OCI-LY3 (cell line): ENCODE data around the gene ENO3.

Source experiments
- H2AFZ ChIP-seq: fragments of 200-600, 300-600 bp; shearing (Covaris generic); 2 replicates; pipeline ENCODE4 v1.6.0; 2014; ENCODE audit warnings: antibody characterized with exemption, low read depth, low read length
- H3K27ac ChIP-seq: fragments of 200-600, 300-600 bp; sonication (generic); 2 replicates; pipeline ENCODE4 v1.5.1; 2014; ENCODE audit warnings: mild to moderate bottlenecking, low read length, moderate library complexity, mixed read lengths
- H3K27me3 ChIP-seq: fragments of 200-600, 300-600 bp; sonication (generic); 2 replicates; pipeline ENCODE4 v1.6.1; 2014; ENCODE audit warnings: low read depth, low read length, mixed read lengths
- H3K36me3 ChIP-seq: fragments of 200-600, 300-600 bp; sonication (generic); replicated peaks from 2 replicates; pipeline ENCODE3; 2014; ENCODE audit warnings: low read depth, low read length, mixed read lengths
- H3K4me1 ChIP-seq: fragments of 300-600, 200-600 bp; sonication (generic); 2 replicates; pipeline ENCODE4 v1.6.1; 2014; ENCODE audit warnings: low read length, mixed read lengths
- H3K4me2 ChIP-seq: fragments of 200-600, 300-600 bp; sonication (generic); 2 replicates; pipeline ENCODE4 v1.6.1; 2014; ENCODE audit warnings: low read length, mixed read lengths
- H3K4me3 ChIP-seq: fragments of 300-600, 200-600 bp; sonication (generic); 2 replicates; pipeline ENCODE4 v1.5.1; 2014; ENCODE audit warnings: antibody characterized with exemption, mild to moderate bottlenecking, low read length, moderate library complexity
- H3K79me2 ChIP-seq: fragments of 300-600, 200-600 bp; shearing (Covaris generic); 2 replicates; pipeline ENCODE4 v1.6.1; 2014; ENCODE audit warnings: mild to moderate bottlenecking, low read length, mixed read lengths
- H3K9ac ChIP-seq: fragments of 300-600, 200-600 bp; shearing (Covaris generic); 2 replicates; pipeline ENCODE4 v1.6.0; 2014; ENCODE audit warnings: mild to moderate bottlenecking, low read length, moderate library complexity
- H3K9me3 ChIP-seq: fragments of 200-600, 300-600 bp; shearing (Covaris generic); 2 replicates; pipeline ENCODE4 v1.6.1; 2014; ENCODE audit warnings: low read length, mixed read lengths; ENCODE audit not compliant: insufficient read depth
- H4K20me1 ChIP-seq: fragments of 200-600, 300-600 bp; sonication (generic); 2 replicates; pipeline ENCODE4 v1.6.1; 2016; ENCODE audit warnings: low read length, mixed read lengths; ENCODE audit not compliant: insufficient read depth
- EZH2phosphoT487 ChIP-seq: fragments of 200-600 bp; shearing (Covaris generic); IDR thresholded peaks from 2 replicates; pipeline ENCODE4 v1.6.1; 2018; ENCODE audit warnings: antibody characterized with exemption, mixed run types, low read depth
- TF ChIP-seq, protein P1 (sequence below): fragments of 200-600, 300-600 bp; sonication (generic); IDR thresholded peaks from 2 replicates; pipeline ENCODE4 v1.5.1; 2014; ENCODE audit warnings: antibody characterized with exemption, low read length, low read depth

Gene ENO3

DNA sequence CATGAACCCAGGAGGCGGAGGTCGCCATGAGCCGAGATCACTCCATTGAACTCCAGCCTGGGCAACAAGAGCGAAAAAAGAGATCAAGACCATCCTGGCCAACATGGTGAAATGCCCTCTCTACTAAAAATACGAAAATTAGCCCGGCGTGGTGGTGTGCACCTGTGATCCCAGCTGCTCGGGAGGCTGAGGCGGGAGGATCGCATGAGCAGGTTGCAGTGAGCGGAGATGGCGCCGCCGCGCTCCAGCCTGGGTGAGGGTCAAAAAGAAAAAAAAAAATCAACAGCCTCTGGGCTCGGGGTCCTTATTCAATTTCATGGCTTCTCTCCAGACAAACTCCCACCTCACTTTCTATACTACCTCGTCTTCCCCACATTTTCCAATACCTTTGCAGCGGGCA, 22.0 kb upstream of the ENO3 start:
- no peak overlapping the region for H2AFZ ChIP-seq
- H3K4me1 ChIP-seq: no peaks in the 10 kb centered on the region
- no peak overlapping the region for H3K4me2 ChIP-seq
- no peaks in the 10 kb centered on the region for H3K27me3 ChIP-seq
- no peaks in the 10 kb centered on the region for H3K9me3 ChIP-seq
- TF ChIP-seq, protein P1, sequence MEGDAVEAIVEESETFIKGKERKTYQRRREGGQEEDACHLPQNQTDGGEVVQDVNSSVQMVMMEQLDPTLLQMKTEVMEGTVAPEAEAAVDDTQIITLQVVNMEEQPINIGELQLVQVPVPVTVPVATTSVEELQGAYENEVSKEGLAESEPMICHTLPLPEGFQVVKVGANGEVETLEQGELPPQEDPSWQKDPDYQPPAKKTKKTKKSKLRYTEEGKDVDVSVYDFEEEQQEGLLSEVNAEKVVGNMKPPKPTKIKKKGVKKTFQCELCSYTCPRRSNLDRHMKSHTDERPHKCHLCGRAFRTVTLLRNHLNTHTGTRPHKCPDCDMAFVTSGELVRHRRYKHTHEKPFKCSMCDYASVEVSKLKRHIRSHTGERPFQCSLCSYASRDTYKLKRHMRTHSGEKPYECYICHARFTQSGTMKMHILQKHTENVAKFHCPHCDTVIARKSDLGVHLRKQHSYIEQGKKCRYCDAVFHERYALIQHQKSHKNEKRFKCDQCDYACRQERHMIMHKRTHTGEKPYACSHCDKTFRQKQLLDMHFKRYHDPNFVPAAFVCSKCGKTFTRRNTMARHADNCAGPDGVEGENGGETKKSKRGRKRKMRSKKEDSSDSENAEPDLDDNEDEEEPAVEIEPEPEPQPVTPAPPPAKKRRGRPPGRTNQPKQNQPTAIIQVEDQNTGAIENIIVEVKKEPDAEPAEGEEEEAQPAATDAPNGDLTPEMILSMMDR: no peak
- no peak for TF ChIP-seq EZH2phosphoT487
- H3K79me2 ChIP-seq: no peaks in the 10 kb centered on the region
- no peak overlapping the region for H3K27ac ChIP-seq
- H3K36me3 ChIP-seq: no peaks in the 10 kb centered on the region
- no peaks in the 10 kb centered on the region for H4K20me1 ChIP-seq
- H3K4me3 ChIP-seq: no peak overlapping the region
- no peak overlapping the region for H3K9ac ChIP-seq

DNA sequence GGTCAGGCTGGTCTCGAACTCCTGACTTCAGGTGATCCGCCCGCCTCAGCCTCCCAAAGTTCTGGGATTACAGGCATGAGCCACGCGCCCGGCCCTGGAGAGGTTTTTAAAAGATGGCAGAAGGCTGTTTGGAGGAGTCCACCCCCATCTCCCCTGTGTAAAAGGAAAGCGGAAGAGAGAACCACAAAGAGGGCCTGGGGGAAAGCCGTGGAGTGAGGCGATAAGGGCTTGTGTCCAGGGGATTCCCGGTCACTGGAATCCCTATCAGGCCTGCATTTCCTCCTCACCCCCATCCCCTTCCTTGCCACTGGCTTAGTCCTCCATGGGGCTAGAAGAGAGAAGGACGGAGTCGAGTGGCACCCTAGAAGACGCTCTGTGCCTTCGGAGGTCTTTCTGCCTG, 19.0 kb upstream of the ENO3 start, which contains the start of gene GP1BA:
Gene GP1BA, plus strand, starts transcription at position 315 of the 400 bp plus-strand sequence. CDS start 328 bp downstream, outside the sequence.
- no peak within 1 kb of the TSS for H3K4me2 ChIP-seq
- no peaks in the 10 kb centered on the region for H3K79me2 ChIP-seq
- H3K4me1 ChIP-seq: no peaks in the 10 kb centered on the region
- H4K20me1 ChIP-seq: no peaks in the 10 kb centered on the region
- H3K9me3 ChIP-seq: no peaks in the 10 kb centered on the region
- no peak within 1 kb of the TSS for H3K27ac ChIP-seq
- TF ChIP-seq, protein P1: no peak
- no peak for TF ChIP-seq EZH2phosphoT487
- no peak within 1 kb of the TSS for H3K4me3 ChIP-seq
- H3K27me3 ChIP-seq: no peaks in the 10 kb centered on the region
- H3K9ac ChIP-seq: no peak within 1 kb of the TSS
- no peaks in the 10 kb centered on the region for H3K36me3 ChIP-seq
- H2AFZ ChIP-seq: no peak within 1 kb of the TSS

DNA sequence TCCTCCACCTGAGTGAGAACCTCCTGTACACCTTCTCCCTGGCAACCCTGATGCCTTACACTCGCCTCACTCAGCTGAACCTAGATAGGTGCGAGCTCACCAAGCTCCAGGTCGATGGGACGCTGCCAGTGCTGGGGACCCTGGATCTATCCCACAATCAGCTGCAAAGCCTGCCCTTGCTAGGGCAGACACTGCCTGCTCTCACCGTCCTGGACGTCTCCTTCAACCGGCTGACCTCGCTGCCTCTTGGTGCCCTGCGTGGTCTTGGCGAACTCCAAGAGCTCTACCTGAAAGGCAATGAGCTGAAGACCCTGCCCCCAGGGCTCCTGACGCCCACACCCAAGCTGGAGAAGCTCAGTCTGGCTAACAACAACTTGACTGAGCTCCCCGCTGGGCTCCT, 18.2 kb upstream of the ENO3 start:
- Histone ChIP-seq H3K4me2 (no peak overlapping the region), H3K4me3 (no peak overlapping the region)
- TF ChIP-seq, protein P1: no peak
- no peak for TF ChIP-seq EZH2phosphoT487

DNA sequence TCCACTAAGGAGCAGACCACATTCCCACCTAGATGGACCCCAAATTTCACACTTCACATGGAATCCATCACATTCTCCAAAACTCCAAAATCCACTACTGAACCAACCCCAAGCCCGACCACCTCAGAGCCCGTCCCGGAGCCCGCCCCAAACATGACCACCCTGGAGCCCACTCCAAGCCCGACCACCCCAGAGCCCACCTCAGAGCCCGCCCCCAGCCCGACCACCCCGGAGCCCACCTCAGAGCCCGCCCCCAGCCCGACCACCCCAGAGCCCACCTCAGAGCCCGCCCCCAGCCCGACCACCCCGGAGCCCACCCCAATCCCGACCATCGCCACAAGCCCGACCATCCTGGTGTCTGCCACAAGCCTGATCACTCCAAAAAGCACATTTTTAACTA, 17.3 kb upstream of the ENO3 start:
- Histone ChIP-seq H4K20me1 (no peaks in the 10 kb centered on the region), H3K27me3 (no peaks in the 10 kb centered on the region), H3K4me2 (no peak overlapping the region), H3K4me1 (peaks cover 3% of the 10 kb centered on the region), H3K9ac (no peak overlapping the region), H3K4me3 (no peak overlapping the region), H3K79me2 (peaks cover 7% of the 10 kb centered on the region), H3K9me3 (no peaks in the 10 kb centered on the region), H3K36me3 (peaks cover 13% of the 10 kb centered on the region), H2AFZ (no peak overlapping the region), H3K27ac (no peak overlapping the region)
- no peak for TF ChIP-seq EZH2phosphoT487
- TF ChIP-seq, protein P1: no peak

More for the DNA sequence above, 18.2 kb upstream of the ENO3 start:
- Histone ChIP-seq H3K79me2 (no peaks in the 10 kb centered on the region), H3K36me3 (peaks cover 4% of the 10 kb centered on the region), H4K20me1 (no peaks in the 10 kb centered on the region), H3K9me3 (no peaks in the 10 kb centered on the region), H3K9ac (no peak overlapping the region), H3K4me1 (no peaks in the 10 kb centered on the region), H3K27ac (no peak overlapping the region), H2AFZ (no peak overlapping the region), H3K27me3 (no peaks in the 10 kb centered on the region)
